ENCODE data around the gene TMEM81.

TMEM81 gene

DNA sequence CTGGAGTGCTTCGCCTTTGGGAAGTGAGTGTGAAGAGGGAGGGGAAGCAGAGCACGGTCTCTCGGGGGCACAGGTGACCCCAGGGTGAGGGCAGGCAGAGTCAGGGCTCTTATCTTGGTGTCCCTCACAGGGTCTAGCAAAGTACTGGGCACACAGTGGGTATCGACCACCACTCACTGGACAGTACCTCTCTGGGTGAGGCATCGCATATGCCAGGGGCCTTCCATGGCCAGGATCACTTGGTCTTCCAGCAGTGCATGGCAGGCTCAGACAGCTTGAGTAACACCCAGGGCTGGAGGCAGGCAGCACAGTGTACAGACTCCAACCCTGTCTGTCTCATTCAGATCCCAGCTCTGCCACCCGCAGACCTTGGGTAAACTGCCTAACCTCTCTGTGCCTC is 24.6 kb downstream of the TMEM81 start:
- no peak for DNase-seq (ENCODE audit: low read depth in 2 of 2)

DNA sequence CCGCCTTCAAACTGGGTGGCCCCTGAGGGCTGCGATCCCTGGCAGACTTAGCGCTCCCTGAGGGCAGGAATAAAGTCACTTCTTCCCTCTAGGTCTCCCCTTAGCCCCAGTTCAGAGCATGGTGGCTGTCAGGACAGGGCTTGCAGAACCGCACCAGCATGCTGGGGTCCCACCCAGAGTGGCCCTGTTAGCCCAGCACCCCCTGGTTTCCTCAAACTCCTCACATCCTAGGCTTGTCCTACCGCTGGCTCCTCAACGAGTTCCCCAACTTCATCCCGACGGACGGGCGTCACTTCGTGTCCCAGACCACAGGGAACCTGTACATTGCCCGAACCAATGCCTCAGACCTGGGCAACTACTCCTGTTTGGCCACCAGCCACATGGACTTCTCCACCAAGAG is 25.4 kb downstream of the TMEM81 start:
- no peak for DNase-seq (ENCODE audit: low read depth in 2 of 2)

GRCh38 chr1:205057808-205058575 is 26.3 kb downstream of the TMEM81 start:
- DNase-seq (ENCODE audit: low read depth in 2 of 2), result no peak

- no peak for DNase-seq (ENCODE audit: low read depth in 2 of 2)
These were observed 27.2 kb downstream of the TMEM81 start for GRCh38 chr1:205056956-205057568.

DNA sequence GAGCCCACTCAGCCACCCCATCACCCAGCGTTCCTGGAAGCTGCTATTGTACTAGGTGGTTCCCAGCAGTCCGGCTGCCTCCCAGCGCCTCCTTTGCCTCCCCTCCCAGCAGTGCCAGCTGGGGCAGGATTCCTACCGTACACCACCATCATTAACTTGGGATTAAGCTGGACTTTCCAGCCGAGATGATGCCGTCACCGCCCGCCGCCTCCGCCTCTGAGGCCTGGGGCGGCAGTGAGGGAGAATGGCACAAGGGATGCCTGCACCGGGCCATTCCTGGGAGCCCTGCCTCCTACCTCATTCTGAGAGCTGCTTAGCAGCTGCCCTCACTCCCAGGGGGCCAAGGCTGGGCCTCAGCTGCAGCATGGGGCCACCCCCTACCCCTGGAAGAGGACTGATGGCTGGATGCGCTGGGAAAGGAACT is 28.1 kb downstream of the TMEM81 start:
- DNase-seq (ENCODE audit: low read depth in 2 of 2), result no peak

DNA sequence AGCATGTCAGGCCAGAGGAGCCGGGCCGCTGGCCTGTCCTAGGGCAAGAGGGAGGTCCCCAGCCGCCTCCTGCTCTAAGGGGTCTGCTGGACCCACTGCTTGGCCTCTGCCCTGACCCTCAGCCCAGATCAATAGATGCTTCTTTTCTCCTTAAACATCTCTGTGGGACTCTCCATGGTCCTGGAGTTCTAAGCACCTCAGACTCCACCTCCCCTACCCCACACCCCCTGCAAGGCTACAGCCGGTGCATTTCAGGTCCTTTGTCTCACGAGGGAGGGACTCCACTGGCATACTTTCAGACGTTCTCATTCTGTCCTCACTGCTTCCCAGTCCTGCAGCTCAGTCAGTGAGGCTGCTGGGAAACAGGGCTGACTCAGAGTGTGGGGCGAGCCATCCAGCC is 30.2 kb downstream of the TMEM81 start:
- DNase-seq (ENCODE audit: low read depth in 2 of 2), result no peak

GRCh38 chr1:205053296-205053695 is 31.0 kb downstream of the TMEM81 start:
- no peak for DNase-seq (ENCODE audit: low read depth in 2 of 2)

DNA sequence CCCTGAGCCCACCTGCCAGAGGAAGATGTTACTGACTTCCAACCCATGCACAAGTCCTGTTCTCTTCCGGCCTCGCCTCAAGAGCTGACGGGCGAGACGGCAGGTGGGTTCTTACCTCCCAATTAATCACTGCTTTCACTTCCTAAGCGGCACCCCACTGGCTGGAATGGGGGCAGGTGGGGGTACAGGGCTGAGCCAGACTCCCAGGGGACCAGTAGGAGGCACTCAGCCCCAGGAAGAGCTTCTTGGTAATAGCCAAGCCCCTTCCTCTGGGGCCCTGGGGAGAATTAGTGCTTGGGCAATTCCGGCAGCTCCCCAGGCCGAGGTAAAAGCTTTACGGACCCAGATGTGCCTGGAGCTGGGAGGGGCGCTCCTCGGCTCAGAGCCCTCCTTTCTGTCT is 31.6 kb downstream of the TMEM81 start:
- DNase-seq (ENCODE audit: low read depth in 2 of 2), result no peak

DNA sequence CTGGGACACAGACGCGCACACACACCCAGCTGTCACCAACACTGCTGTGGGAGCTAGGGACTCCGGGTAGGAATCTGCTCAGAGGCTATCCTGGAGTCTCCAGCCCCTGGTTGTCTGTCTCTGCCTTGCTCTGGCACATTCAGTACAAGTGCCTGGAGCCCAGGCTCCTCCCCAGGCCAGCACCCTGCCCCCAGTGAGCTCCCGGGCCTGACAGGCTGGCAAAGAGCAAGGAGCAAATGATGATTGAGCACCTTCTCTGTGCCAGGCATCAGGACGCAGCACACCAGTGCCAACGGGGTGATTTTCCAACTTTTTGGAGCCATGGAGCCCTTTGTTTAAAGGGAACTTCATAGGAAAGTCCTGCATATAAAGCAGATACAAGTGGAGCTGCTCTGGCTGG is 34.8 kb downstream of the TMEM81 start:
- no peak for DNase-seq (ENCODE audit: low read depth in 2 of 2)

DNA sequence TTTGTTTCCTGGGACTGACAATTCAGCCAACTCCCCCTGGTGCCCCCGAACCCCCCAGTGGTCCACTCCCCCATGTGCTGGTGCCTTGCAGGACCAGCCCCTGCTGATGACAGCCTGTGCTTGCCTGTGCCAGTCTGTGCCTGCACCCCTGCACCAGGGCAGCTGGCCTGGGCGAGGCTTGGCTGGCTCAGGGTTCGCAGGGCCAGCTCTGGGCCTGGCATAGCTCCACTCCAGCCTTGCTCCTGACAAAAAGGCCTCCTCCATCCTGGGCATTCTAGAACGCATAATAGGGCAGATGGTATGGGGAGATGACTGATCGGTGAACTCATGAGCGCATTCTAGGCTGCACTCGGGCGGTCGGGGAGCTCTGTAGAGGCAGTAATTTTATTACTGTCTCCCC is 35.9 kb downstream of the TMEM81 start:
- no peak for DNase-seq (ENCODE audit: low read depth in 2 of 2)

- no peak for DNase-seq (ENCODE audit: low read depth in 2 of 2)
These were observed 36.5 kb downstream of the TMEM81 start for GRCh38 chr1:205047764-205048231.

DNA sequence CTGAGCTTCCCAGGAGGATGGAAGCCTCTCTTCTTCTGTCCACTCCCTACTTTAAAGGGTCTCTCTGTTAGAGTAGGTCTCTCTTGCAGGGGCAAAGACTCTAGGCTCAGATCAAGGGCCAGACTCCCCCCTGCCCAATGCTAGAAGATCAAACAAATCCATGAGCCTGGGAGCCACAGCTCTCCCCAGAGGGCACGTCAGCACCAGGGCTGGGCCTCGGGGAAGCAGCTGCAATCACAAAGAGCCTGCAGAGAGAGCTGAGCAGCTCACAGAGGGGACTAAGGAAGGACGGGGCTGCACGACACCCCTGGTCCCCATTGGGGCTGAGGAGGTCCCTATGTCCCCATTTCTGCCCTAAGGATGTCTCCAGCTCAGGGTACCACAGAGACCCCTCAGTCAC is 37.4 kb downstream of the TMEM81 start:
- DNase-seq (ENCODE audit: low read depth in 2 of 2), result no peak

- DNase-seq (ENCODE audit: low read depth in 2 of 2), result no peak
These were observed 39.1 kb downstream of the TMEM81 start for GRCh38 chr1:205045146-205045545.

- no peak for DNase-seq (ENCODE audit: low read depth in 2 of 2)
These were observed 39.5 kb downstream of the TMEM81 start for GRCh38 chr1:205044741-205045140.

DNA sequence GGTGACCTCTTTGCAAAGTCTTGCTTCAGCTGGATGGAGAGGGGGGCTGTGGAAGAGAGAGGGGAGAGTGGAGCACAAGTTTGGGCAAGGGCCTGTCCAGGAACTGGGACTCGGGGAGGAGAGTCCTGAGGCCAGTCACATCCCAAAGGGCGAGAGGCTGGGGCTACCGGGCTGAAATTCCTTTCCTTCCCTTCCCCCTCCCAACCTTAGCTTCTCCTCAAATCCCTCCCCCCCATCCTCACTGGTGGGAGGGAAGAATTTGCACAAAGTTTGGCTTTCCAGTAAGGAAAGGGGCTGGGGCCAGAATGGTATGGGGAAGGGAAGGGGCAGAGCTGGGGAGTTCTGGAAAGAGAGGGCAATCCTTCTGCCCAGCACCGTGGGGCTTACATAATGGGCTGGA is 40.4 kb downstream of the TMEM81 start:
- DNase-seq (ENCODE audit: low read depth in 2 of 2), result no peak

- DNase-seq (ENCODE audit: low read depth in 2 of 2), result no peak
These were observed 41.1 kb downstream of the TMEM81 start, which contains the start of gene CNTN2 for GRCh38 chr1:205042911-205043806. Gene CNTN2 (plus strand): TSS chr1:205043212. CDS start chr1:205053186, 9,974 bp downstream.

DNA sequence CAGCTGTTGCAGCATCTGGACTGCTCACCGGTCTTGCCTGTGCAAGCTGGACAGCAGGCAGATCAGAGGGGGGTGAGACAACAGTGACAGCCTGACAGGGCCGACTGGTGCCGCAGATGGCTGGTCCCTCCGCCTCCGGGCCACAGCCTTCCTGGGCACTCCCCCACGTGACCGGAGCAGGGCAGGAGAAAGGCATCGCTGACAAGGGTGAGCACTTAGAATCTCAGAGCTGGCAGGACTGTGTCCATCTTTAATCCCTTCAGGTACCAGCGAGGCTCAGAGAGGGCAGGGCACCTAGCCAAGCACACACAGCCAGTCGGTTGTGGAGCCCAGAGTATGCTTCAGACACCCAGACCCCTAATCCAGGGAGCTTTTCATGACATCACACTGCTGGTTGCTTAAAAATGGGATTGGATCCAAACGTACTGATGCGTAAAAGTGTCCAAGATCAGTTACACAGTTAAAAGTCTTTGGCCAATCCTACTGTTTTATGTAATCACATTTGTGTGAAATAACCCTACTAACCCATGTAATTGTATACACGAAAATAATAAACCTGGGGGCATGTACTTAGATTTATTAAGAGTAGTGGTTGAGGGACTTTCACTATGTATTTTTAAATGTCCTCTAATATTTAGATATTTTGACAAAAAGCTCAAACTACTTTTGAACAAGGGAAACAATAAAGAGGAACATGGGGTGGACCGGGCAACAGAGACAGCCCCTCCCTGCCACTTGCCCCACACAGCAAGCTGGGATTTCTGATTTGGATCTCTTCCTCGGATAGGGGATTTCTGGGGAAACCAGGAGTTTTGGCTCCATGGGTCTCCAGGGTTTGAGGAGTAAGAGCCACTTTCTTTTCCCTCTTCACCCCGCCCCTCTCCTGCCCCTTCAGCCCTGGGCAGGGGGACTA is 42.0 kb downstream of the TMEM81 start:
- DNase-seq (ENCODE audit: low read depth in 2 of 2), result no peak

DNA sequence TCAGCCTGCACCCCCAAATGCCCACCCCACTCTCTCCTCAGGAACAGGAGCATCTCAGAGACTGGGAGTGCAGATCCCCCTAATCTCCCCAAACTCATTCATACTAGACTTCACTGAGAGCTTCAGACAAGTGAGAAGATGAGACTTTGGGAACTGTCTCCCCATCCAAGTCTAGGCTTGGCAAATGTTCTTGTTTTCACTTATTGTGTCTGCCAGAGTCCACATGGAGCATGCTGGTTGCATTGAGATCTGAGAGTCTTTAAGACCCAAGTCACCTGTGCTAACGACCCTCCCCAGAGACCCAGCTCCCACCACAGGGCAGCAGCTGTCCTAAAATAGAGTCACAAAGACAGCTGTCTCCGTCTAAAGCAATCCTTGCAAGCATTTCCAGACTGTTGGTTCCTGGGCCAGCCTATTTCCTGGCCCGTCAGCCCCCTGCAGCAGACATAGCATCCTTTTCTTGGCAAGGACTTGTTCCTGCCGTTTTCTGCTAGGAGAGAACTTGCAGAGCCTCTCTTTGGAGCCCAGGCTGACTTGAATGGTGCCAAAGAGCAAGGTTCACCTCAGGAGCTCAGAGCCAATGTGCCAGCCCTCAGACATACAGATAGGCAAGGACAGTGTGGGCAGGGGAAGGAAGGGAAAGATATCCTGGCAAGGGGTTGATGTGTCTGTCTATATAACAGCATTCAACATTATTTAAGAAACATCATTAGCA is 43.1 kb downstream of the TMEM81 start:
- no peak for DNase-seq (ENCODE audit: low read depth in 2 of 2)

DNA sequence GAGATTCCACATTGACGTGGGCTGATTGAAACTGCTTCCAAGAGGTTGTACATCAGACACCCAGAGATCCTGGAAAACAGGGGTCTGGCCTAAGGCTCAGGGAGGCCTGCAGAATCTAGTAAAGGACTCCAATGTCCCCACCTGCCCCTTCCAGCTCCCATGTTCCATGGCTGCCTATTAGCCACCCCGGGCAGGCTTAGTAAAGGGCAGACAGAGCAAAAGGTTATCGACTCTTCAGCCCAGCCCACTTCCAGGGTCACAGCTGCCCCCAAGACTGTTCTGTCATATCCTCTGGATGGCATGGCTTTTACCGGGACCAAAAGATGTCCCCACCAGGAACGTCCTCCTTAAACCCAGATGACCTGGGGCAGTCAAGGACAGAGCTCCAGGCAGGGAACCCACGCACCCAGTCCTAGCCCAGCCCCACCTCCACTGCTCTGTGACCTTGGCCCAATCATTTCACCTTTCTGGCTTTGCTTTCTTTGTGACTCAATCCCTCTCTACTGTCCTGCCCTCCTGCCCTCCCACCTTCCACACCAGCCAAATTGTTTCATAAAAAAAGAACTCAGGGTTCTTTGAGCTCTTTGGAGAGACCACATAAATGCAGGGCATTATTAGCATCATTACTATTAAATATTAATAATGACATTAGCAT is 46.0 kb downstream of the TMEM81 start:
- DNase-seq (ENCODE audit: low read depth in 2 of 2), result no peak

DNA sequence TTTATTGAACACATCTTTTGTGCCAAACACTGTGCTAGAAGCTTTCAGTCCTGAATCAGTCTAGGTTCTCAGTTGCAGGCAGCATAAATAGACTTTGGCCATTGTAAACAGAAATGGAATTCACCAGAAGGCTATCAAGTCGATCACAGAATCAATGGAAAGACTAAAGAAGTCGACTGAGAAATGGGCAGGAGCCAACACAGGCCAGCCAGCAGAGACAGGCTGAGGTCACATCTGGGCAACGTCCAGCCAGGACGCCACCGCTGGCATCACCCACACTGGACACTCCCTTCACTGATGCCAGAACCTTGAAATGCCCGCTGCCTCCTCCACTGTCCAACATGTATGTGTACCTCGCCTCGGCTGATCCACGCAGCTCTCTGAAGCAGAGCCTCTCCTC is 46.7 kb downstream of the TMEM81 start:
- DNase-seq (ENCODE audit: low read depth in 2 of 2), result no peak
